VCaP (cell line): Measurements from ENCODE around the gene SCP2.

Experiments used
- H3K27ac ChIP-seq: fragments of 450-650 bp; 2 replicates; pipeline ENCODE4 v1.5.1; 2017
- TF ChIP-seq, protein P1 (sequence below): fragments of 450-650 bp; conservative IDR thresholded peaks from 2 replicates; pipeline ENCODE4 v1.5.1; 2017; ENCODE audit warnings: mild to moderate bottlenecking, moderate library complexity

The SCP2 gene

DNA sequence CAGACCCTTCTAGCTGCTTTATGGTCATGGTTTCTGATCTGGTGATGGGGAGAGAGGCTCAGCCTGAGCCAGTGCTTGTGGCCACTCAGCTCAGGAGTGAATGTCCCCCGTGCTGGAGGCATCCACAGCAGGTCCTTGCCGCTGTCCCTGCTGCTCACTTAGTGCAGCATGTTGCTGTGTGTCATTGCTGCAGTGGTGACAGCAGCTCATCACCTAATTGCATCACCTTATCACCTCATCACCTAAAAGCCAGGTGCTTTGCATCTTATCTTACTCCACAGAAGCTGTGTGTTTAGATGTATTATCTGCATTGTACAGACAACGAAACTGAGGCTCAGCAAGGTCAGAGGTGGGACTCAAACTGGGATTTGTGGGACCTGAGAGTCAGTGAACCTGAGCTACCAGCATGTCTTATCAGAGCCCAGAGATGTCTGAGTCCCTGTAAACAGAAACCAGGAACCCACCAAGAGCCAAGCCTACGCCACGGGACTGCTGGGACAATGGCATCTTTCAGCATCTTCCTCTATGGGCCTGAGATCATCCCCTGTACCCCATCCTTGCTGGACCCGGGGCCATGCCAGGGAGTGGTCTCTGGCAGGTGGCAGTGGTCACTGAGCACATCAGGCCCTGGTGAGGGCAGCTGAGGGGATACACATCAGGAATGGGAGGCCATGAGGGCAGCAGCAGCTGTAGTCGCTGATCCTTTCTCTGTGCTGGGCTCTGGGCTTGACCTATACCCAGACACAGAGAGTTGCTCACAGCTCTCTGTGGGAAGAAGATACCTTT is 141.4 kb downstream of the SCP2 start:
- TF ChIP-seq, protein P1, sequence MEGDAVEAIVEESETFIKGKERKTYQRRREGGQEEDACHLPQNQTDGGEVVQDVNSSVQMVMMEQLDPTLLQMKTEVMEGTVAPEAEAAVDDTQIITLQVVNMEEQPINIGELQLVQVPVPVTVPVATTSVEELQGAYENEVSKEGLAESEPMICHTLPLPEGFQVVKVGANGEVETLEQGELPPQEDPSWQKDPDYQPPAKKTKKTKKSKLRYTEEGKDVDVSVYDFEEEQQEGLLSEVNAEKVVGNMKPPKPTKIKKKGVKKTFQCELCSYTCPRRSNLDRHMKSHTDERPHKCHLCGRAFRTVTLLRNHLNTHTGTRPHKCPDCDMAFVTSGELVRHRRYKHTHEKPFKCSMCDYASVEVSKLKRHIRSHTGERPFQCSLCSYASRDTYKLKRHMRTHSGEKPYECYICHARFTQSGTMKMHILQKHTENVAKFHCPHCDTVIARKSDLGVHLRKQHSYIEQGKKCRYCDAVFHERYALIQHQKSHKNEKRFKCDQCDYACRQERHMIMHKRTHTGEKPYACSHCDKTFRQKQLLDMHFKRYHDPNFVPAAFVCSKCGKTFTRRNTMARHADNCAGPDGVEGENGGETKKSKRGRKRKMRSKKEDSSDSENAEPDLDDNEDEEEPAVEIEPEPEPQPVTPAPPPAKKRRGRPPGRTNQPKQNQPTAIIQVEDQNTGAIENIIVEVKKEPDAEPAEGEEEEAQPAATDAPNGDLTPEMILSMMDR, result no peak
- no peak overlapping the region for H3K27ac ChIP-seq

- H3K27ac ChIP-seq, result no peak overlapping the region
- TF ChIP-seq, protein P1, result no peak
These were observed 142.2 kb downstream of the SCP2 start for GRCh38 chr1:53069265-53069662.

- no peak overlapping the region for H3K27ac ChIP-seq
- TF ChIP-seq, protein P1, result no peak
These were observed 142.7 kb downstream of the SCP2 start for GRCh38 chr1:53069663-53070327.

GRCh38 chr1:53070621-53071020 is 143.5 kb downstream of the SCP2 start:
- TF ChIP-seq, protein P1, result no peak
- no peak overlapping the region for H3K27ac ChIP-seq

GRCh38 chr1:53071167-53071865 is 144.2 kb downstream of the SCP2 start:
- TF ChIP-seq, protein P1, result no peak
- H3K27ac ChIP-seq, result no peak overlapping the region

DNA sequence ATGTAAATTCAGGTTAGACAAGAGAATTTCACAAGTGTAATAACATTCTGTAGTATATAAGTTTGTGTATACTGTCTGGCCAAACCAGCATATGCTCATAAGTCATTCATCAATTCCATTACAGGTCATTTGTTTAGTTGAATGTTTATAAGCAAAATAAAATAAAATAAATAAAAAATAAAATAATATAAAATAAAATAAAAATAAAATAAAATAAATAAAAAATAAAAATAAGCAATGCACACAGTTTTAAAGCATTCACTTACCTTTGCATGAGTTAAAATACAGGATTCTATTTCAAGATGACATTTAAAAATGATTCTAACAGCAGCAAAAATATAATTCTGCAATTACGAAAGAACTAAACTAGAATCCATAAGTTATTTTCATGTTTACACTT is 144.8 kb downstream of the SCP2 start:
- TF ChIP-seq, protein P1, result no peak
- no peak overlapping the region for H3K27ac ChIP-seq

GRCh38 chr1:53073287-53073686 is 146.2 kb downstream of the SCP2 start:
- TF ChIP-seq, protein P1, result no peak
- H3K27ac ChIP-seq, result no peak overlapping the region
